PFSK-1 (cell line): Measurements from ENCODE around the gene VAV3.

ENCODE experiments used
- POLR2AphosphoS5 ChIP-seq: IDR thresholded peaks from 2 replicates; pipeline ENCODE4 v1.6.1; 2012; ENCODE audit warnings: low read depth, mild to moderate bottlenecking, control low read depth, low read length, moderate library complexity
- SIN3A ChIP-seq: IDR thresholded peaks from 2 replicates; pipeline ENCODE4 v1.6.1; 2012; ENCODE audit warnings: mild to moderate bottlenecking, low read length, moderate library complexity, borderline replicate concordance; ENCODE audit not compliant: insufficient read depth
- TAF1 ChIP-seq: IDR thresholded peaks from 2 replicates; pipeline ENCODE4 v1.6.1; 2012; ENCODE audit warnings: low read length, control low read depth, borderline replicate concordance; ENCODE audit not compliant: insufficient read depth
- TF ChIP-seq, protein P1 (sequence below), 2 experiments: IDR thresholded peaks; 2 replicates each; pipeline versions ENCODE4 v1.6.1 to v1.8.0; 2011 to 2012; ENCODE audit warnings: low read depth in 2 of 2, low read length in 2 of 2, control low read depth in 1 of 2, inconsistent platforms in 1 of 2, mild to moderate bottlenecking in 1 of 2, moderate library complexity in 1 of 2; ENCODE audit not compliant: insufficient read depth in 1 of 2

DNA sequence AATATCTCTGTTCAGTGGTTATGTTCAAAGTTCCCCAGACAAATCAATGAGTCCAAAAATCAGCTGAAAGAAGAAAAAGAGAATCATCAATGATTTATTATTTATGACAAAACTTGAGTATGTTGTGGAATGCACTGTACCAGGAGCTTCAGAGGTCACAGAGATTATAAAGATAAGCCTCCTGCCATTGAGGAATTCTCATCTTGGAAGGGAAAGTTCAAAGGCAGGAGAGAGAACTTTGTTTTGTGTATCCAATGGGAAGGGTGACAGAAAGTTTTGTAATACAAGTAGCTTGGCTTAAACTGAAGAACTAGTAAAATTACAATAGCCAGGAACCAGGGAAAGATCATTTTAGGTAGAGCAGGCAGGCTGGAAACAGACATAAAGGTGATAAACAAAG, 367.7 kb downstream of the VAV3 start:
- no peak for TF ChIP-seq POLR2AphosphoS5
- no peak for TF ChIP-seq SIN3A
- TF ChIP-seq, protein P1, sequence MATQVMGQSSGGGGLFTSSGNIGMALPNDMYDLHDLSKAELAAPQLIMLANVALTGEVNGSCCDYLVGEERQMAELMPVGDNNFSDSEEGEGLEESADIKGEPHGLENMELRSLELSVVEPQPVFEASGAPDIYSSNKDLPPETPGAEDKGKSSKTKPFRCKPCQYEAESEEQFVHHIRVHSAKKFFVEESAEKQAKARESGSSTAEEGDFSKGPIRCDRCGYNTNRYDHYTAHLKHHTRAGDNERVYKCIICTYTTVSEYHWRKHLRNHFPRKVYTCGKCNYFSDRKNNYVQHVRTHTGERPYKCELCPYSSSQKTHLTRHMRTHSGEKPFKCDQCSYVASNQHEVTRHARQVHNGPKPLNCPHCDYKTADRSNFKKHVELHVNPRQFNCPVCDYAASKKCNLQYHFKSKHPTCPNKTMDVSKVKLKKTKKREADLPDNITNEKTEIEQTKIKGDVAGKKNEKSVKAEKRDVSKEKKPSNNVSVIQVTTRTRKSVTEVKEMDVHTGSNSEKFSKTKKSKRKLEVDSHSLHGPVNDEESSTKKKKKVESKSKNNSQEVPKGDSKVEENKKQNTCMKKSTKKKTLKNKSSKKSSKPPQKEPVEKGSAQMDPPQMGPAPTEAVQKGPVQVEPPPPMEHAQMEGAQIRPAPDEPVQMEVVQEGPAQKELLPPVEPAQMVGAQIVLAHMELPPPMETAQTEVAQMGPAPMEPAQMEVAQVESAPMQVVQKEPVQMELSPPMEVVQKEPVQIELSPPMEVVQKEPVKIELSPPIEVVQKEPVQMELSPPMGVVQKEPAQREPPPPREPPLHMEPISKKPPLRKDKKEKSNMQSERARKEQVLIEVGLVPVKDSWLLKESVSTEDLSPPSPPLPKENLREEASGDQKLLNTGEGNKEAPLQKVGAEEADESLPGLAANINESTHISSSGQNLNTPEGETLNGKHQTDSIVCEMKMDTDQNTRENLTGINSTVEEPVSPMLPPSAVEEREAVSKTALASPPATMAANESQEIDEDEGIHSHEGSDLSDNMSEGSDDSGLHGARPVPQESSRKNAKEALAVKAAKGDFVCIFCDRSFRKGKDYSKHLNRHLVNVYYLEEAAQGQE (IDR thresholded peaks at IDR 0.05; ENCODE audit: insufficient read depth in 1 of 2, low read depth in 2 of 2, low read length in 2 of 2) = no peak
- TF ChIP-seq TAF1 = no peak
